ENCODE measurements around the gene AP3S1.

Gene AP3S1

GRCh38 chr5:115936031-115936430 is 94.3 kb downstream of the AP3S1 start:
- DNase-seq (ENCODE audit: extremely low read depth in 1 of 2, low read depth in 1 of 2): no peak

GRCh38 chr5:115939059-115939458 is 97.3 kb downstream of the AP3S1 start:
- DNase-seq (ENCODE audit: extremely low read depth in 1 of 2, low read depth in 1 of 2): no peak

GRCh38 chr5:115940080-115940810 is 98.5 kb downstream of the AP3S1 start:
- DNase-seq (ENCODE audit: extremely low read depth in 1 of 2, low read depth in 1 of 2): no peak

- DNase-seq (ENCODE audit: extremely low read depth in 1 of 2, low read depth in 1 of 2): no peak
These were observed 99.4 kb downstream of the AP3S1 start for GRCh38 chr5:115941051-115941675.

GRCh38 chr5:115944501-115944900 is 102.8 kb downstream of the AP3S1 start:
- DNase-seq (ENCODE audit: extremely low read depth in 1 of 2, low read depth in 1 of 2): no peak

GRCh38 chr5:115946655-115947054 is 104.9 kb downstream of the AP3S1 start:
- no peak for DNase-seq (ENCODE audit: extremely low read depth in 1 of 2, low read depth in 1 of 2)

GRCh38 chr5:115947260-115947659 is 105.5 kb downstream of the AP3S1 start:
- no peak for DNase-seq (ENCODE audit: extremely low read depth in 1 of 2, low read depth in 1 of 2)

GRCh38 chr5:115948091-115948534 is 106.4 kb downstream of the AP3S1 start:
- no peak for DNase-seq (ENCODE audit: extremely low read depth in 1 of 2, low read depth in 1 of 2)

GRCh38 chr5:115949096-115949495 is 107.4 kb downstream of the AP3S1 start:
- DNase-seq (ENCODE audit: extremely low read depth in 1 of 2, low read depth in 1 of 2): no peak

- no peak for DNase-seq (ENCODE audit: extremely low read depth in 1 of 2, low read depth in 1 of 2)
These were observed 110.9 kb downstream of the AP3S1 start for GRCh38 chr5:115952588-115952987.

- no peak for DNase-seq (ENCODE audit: extremely low read depth in 1 of 2, low read depth in 1 of 2)
These were observed 112.4 kb downstream of the AP3S1 start for GRCh38 chr5:115954144-115954543.

GRCh38 chr5:115956957-115957356 is 115.2 kb downstream of the AP3S1 start:
- no peak for DNase-seq (ENCODE audit: extremely low read depth in 1 of 2, low read depth in 1 of 2)

- no peak for DNase-seq (ENCODE audit: extremely low read depth in 1 of 2, low read depth in 1 of 2)
These were observed 119.9 kb downstream of the AP3S1 start for GRCh38 chr5:115961381-115962238.

GRCh38 chr5:115962239-115962564 is 120.5 kb downstream of the AP3S1 start, which contains the start of gene LVRN:
TSS of gene LVRN (plus strand) at chr5:115962475. CDS start at chr5:115962618, 143 bp downstream.
- no peak for DNase-seq (ENCODE audit: extremely low read depth in 1 of 2, low read depth in 1 of 2)

GRCh38 chr5:115962565-115963402 is 121.0 kb downstream of the AP3S1 start:
- no peak for DNase-seq (ENCODE audit: extremely low read depth in 1 of 2, low read depth in 1 of 2)

- no peak for DNase-seq (ENCODE audit: extremely low read depth in 1 of 2, low read depth in 1 of 2)
These were observed 121.8 kb downstream of the AP3S1 start for GRCh38 chr5:115963566-115963965.

Measured in activated CD8-positive, alpha-beta memory T cell treated with anti-CD3 and anti-CD28 coated beads for 1 hour (primary cell).